OCI-LY7 (cell line): Measurements from ENCODE around the gene KRT6B.

Experiments
- CTCF ChIP-seq: fragments of 200-600 bp; sonication (generic); conservative IDR thresholded peaks from 2 replicates; pipeline ENCODE4 v1.5.1; 2014; ENCODE audit warnings: mild to moderate bottlenecking, antibody characterized with exemption, low read length, moderate library complexity, mixed read lengths
- EZH2phosphoT487 ChIP-seq: fragments of 200-600 bp; sonication (generic); IDR thresholded peaks from 2 replicates; pipeline ENCODE4 v1.6.1; 2018; ENCODE audit warnings: low read depth, borderline replicate concordance, mild to moderate bottlenecking, mixed run types, antibody characterized with exemption, low read length, moderate library complexity, mixed read lengths

- TF ChIP-seq CTCF (no peak), EZH2phosphoT487 (no peak)
These were observed 55.3 kb downstream of the KRT6B start for GRCh38 chr12:52396656-52397055.
